Cardiac septum (tissue), 1 donor: ENCODE results near the gene RNF208. TPM values are rescaled to one million over a fixed set of nuclear protein-coding genes. Genes with fewer than 3 reads are reported as not detected.

Experiments
- DNase-seq: peaks from one replicate; pipeline ENCODE4 v3.0.0-alpha.2; 2020; ENCODE audit warnings: low spot score
- intact Hi-C: fragments of 100-400 bp; cut with DNase I; formaldehyde crosslinking; loops from one replicate; pipeline ENCODE4 v1.14.0; 2022
- total RNA-seq: library from RNA; stranded (reverse); fragmentation: NEBNext Ultra II Directional; extraction: Animal tissue kit (Norgen Biotek cat#: 25700); gene quantifications from one replicate; pipeline ENCODE4 v1.2.1, GENCODE V29; 2021
- donor health status: DM: no; HTN: no; CAD: no.

The RNF208 gene
- total RNA-seq, 1 donor from 2014 or later = 22.2 TPM

GRCh38 chr9:137187386-137187785, 34.7 kb downstream of the RNF208 start:
- no peak for DNase-seq
- intact Hi-C loops = no loop called here

DNA sequence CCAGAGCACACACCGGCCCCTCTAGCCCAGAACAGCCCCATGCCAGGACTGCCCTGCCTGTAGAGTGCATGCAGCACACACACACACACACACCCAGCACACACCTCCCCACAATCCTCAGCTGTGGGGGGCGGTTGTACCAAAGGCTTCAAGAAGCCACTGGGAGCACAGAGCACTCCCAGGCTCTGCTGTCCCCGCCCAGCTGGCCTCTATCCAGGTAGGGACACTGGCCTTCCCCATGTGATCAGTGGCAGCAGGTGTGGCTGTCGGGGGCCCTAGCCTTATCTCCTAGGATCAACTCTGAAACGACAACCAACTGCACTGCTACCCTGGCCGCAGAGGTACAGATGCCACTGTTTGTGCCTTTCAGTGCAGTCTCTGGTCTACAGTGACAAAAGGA, 35.7 kb downstream of the RNF208 start:
- no peak for DNase-seq
- intact Hi-C loops = no loop called here

DNA sequence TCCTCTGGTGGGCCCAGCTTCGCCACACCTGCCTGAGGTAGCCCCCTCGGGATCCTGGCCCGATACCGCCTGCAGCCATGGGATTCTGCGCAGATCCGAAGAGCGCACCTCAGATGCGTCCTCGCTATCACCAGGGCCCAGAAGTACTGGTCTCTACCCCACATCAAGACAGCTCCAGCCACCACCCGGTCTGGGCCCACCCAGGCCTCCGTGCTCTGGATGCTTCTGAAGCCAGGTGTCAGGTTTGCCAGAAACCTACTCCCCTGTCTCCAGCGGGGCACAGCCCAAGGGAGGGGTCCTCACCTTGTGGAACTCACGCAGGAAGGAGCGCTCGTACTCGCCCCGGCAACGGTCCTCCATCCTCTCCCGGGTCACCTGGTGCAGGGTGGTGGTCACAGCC, 36.1 kb downstream of the RNF208 start:
- intact Hi-C loops = no loop called here
- no peak for DNase-seq

- intact Hi-C loops = no loop called here
- no peak for DNase-seq
Measured at GRCh38 chr9:137184881-137185660, 37.0 kb downstream of the RNF208 start.

DNA sequence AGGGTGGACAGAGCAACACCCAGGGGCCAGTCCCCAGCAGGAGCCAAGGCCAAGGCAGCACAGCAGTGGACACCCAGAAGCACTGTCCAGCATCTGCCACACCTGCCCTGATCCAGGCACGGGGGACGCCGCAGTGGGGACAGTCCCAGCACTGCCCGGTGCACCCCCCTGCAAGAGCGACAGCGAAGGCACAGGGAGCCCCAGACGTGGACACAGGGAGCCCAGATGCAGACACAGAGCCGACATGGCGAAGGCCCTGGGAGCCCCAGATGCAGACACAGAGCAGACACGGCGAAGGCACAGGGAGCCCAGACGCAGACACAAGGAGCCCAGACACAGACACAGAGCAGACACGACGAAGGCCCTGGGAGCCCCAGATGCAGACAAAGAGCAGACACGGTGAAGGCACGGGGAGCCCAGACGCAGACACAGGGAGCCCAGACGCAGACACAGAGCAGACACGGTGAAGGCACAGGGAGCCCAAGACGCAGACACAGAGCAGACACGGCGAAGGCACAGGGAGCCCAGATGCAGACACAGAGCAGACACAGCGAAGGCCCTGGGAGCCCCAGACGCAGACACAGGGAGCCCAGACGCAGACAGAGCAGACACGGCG, 38.0 kb downstream of the RNF208 start:
- intact Hi-C loops = no loop called here
- DNase-seq = no peak

DNA sequence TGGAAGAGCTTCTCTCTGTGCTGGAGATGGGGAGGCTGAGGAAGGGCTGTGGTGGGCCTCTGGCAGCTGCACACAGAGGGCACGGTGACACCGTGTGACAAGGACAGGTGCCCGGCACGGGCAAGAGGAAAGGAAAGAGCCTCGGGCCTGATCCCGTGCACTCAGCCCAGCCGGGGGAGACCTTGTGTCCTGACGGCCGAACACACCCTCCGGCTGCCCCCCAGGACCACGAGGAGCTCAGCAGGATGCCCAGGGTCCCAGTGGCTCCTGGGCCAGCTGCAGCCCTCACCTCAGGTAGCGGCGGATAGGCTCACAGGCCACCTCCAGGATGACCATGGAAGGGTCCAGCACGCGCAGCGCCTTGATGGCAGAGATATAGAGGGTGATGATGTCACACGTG, 39.2 kb downstream of the RNF208 start:
- intact Hi-C loops = no loop called here
- DNase-seq = no peak

DNA sequence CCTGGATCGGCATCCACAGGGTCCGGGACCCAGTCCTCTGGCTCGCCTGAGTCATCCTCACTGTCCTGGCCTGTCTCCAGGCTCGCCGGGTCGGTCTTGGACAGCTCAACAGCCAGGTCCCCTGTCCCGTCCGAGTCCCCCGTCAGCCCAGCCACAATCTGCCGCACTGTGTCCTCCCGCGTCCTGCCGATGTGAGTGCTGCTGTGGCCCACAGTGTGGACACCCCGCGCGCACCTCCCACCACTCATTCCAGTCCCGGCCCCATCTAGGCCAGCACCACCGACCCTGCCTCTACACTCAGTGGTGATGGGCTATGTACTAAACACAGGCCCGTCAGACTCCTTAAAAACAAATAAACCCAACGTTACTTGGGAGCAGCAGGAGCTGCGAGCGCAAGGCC, 40.4 kb downstream of the RNF208 start:
- no peak for DNase-seq
- intact Hi-C loops = no loop called here

- no peak for DNase-seq
- intact Hi-C loops = no loop called here
Measured at GRCh38 chr9:137180491-137180890, 41.5 kb downstream of the RNF208 start.

GRCh38 chr9:137179761-137180160, 42.3 kb downstream of the RNF208 start:
- intact Hi-C loops = no loop called here
- DNase-seq = no peak

DNA sequence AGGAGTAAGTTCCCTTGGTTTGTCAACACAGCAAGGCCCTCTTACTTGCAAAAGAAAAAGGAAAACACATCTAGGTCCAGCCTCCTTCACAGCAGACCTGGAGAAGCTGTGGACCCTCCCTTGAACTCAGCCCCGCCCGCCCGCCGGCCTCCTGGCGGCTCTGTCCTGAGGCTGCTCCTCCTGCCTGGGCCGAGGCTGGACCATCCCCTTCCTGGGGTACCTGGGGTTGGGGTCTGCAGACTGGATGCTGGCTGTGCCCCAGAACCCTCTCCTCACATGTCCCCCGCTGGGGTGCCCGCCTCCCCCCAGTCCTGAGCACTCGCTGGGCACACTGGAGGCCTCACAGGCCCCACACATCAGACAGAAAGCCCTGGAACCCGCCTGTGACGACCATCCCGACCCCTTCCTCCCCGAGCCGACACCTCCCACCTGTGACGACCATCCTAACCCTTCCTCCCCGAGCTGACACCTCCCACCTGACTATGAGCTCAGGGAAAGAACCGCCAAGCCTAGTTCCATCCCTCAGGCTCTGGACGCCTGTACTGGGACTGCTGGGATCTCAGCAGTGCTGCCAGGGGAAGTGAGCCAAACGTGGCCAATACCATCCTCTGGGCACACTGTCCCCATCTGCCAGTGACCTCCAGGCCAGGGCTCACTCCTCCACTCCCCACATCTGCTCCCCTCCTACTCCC, 43.0 kb downstream of the RNF208 start:
- intact Hi-C loops = no loop called here
- no peak for DNase-seq

DNA sequence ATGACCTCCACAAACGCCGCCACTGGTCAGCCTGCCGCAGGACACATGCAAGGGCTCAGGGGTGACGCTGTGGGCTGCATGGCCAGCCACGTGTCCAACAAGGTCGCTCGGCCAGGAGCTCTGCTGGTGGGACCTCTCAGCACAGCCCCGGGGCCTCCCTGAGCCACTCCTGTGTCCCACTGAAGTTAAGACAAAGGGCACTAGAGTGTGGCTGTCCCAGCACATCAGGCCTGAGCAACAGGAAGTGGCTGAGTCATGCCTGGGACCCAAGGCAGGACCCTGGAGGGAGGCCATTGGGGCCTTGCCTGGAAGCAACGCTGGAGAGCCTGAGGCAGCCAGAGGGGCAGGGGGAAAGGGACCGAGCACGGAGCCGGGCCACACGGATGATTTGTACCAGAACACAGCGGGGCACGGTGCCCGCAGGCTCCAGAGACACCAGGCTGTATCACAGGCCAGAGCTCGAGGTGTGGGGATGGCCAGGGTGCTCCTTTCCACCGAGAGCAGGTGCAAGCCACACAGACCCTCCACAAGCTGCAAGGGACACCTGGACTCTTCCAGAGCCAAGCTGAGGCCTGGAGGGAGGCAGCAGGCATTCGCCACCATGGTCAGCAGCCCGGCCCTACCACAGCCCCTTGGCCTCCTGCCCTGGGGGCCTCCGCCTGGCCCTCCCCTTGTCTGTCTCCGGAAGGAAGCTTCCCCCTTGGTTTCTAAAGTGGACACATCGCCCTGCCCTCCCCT, 43.7 kb downstream of the RNF208 start:
- no peak for DNase-seq
- intact Hi-C loops = no loop called here

DNA sequence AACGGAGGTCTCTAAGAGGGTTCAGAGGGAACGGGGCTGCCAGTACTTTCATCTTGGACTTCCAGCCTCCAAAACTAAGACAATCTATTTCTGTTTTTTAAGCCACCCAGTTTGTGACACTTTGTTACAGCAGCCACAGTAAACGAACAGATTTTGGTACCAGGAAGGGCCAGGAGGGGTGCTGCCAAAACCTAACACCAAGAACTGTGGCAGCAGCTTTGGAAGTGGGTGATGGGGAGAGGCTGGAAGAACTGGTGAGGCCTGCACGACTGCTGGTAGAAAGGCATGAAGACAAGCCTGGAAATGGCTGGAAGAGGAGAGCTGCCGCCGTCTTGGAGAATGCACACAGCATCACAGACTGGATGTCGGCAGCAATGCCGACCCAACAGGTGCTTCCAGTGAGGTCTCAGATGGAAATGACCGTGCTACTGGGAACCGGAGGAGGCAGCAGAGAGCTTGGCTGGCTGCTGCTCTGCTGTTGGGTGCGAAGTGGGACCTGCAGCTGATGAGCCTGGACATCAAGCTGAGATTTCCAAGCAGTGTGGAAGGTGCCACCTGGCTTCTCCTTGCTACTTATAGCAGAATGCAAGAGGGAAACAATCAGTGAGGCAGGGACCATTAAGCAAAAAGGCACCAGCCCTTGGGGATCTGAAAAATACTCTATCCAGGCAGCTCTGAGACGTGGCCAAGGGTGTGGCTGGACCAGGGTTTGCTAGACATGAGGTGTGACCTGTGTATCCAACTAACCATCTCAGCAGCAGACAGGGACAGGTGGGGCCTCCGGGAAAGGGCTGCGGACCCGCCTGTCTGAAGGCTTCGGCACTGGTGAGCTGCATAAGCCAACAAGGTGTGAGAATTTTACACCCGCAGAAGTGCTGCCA, 45.5 kb downstream of the RNF208 start:
- intact Hi-C loops = no loop called here
- DNase-seq = no peak

- DNase-seq = no peak
- intact Hi-C loops = no loop called here
Measured at GRCh38 chr9:137175345-137175961, 46.6 kb downstream of the RNF208 start.

- intact Hi-C loops = no loop called here
- DNase-seq = no peak
Measured at GRCh38 chr9:137174722-137175293, 47.2 kb downstream of the RNF208 start.

GRCh38 chr9:137173796-137174664, 48.0 kb downstream of the RNF208 start:
- no peak for DNase-seq
- intact Hi-C loops = no loop called here

GRCh38 chr9:137172901-137173795, 48.9 kb downstream of the RNF208 start:
- intact Hi-C loops = no loop called here
- no peak for DNase-seq
